ENCODE measurements around the gene RFNG. TPM values are rescaled to one million over a fixed set of nuclear protein-coding genes. Genes with fewer than 3 reads are reported as not detected.

Gene RFNG
- total and polyA plus RNA-seq, 8 donors = 12.5 to 66.5 (median 27.1) TPM

- H3K36me3 ChIP-seq = peaks cover 100% of the 10 kb centered on the region in 4 donors
- intact Hi-C loops (cut with DNase I; ENCODE audit: low total_unique reads) = no loop called here
- H3K4me3 ChIP-seq = no peak overlapping the region
- no peak for DNase-seq
- no peak for TF ChIP-seq POLR2AphosphoS5 (IDR thresholded peaks at IDR 0.05)
- TF ChIP-seq POLR2A (IDR thresholded peaks at IDR 0.05) = no peak
- WGBS, 5 donors = 92 to 96% (median 94%) methylated on average over 37 to 48 of the region's 48 CpGs
- H3K27ac ChIP-seq = no peak overlapping the region
- H3K9me3 ChIP-seq = no peaks in the 10 kb centered on the region
- no peaks in the 10 kb centered on the region for H3K27me3 ChIP-seq
- no peaks in the 10 kb centered on the region for H3K4me1 ChIP-seq
Observed at GRCh38 chr17:82087961-82088837, 36.6 kb upstream of the RFNG start.

DNA sequence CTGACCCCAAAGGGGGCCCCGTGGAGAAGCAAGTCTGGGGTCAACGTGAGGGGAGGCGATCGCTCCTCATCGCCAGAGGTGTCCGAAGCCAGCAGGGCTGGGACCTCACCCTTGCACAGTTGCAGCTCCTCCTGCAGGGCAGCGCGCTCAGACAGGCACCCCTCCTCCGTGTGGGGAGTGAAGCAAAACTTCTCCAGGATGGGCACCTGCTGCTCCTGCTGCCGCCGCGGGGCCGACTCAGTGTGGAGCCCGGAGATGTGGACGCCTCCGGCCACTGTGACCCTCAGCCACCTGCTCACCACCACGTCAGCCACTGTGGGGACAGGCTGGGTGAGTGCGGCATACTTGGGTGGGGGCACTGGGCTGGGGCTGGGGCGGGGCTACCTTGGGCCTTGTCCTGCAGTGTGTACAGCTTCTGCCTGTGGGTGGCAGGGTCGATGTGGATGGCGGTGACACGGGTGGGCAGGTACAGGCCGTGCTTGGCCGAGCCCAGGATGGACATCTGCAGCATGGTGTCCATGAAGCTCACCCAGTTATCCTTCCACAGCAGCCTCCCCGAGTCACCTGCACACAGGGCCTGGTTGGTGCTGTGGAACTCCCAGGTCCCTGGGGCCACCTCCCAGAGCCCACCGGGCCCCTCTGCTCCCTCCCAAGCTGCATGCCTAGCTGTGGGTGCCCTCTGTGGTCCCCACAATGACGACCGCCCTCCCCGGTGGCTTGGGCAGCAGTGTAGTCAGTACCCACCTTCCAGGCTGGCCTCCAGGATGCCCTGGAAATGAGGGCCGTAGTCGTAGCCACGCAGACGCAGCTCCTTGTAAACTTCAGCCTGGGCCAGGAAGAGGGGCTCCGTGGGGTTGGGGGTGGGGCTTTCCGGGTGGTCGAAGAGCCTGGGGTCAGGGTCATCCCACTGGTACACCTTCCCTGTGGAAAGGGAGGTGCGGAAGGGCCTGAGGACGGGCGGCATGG is 35.6 kb upstream of the RFNG start:
- Histone ChIP-seq H3K9me3 (no peaks in the 10 kb centered on the region), H3K4me3 (no peak overlapping the region), H3K36me3 (peaks cover 100% of the 10 kb centered on the region in 4 donors), H3K4me1 (no peaks in the 10 kb centered on the region), H3K27me3 (no peaks in the 10 kb centered on the region), H3K27ac (no peak overlapping the region)
- TF ChIP-seq POLR2AphosphoS5 (IDR thresholded peaks at IDR 0.05) (no peak), CTCF (IDR thresholded peaks at IDR 0.05) (no peak), POLR2A (IDR thresholded peaks at IDR 0.05) (no peak), EP300 (IDR thresholded peaks at IDR 0.05) (no peak)
- intact Hi-C loops (cut with DNase I; ENCODE audit: low total_unique reads) = no loop called here
- WGBS, 5 donors = 84 to 88% (median 87%) methylated on average over 23 to 39 of the region's 39 CpGs
- no peak for DNase-seq

GRCh38 chr17:82085931-82086764 is 34.5 kb upstream of the RFNG start:
- Histone ChIP-seq H3K4me3 (no peak overlapping the region), H3K27me3 (no peaks in the 10 kb centered on the region), H3K9me3 (no peaks in the 10 kb centered on the region), H3K27ac (no peak overlapping the region), H3K4me1 (no peaks in the 10 kb centered on the region), H3K36me3 (peaks cover 100% of the 10 kb centered on the region in 4 donors)
- WGBS, 5 donors = 88 to 95% (median 91%) methylated on average over 4 to 25 of the region's 25 CpGs
- DNase-seq = no peak
- intact Hi-C loops (cut with DNase I; ENCODE audit: low total_unique reads) = no loop called here
- TF ChIP-seq EP300 (IDR thresholded peaks at IDR 0.05) (no peak), CTCF (IDR thresholded peaks at IDR 0.05) (no peak), POLR2AphosphoS5 (IDR thresholded peaks at IDR 0.05) (no peak), POLR2A (IDR thresholded peaks at IDR 0.05) (no peak)

DNA sequence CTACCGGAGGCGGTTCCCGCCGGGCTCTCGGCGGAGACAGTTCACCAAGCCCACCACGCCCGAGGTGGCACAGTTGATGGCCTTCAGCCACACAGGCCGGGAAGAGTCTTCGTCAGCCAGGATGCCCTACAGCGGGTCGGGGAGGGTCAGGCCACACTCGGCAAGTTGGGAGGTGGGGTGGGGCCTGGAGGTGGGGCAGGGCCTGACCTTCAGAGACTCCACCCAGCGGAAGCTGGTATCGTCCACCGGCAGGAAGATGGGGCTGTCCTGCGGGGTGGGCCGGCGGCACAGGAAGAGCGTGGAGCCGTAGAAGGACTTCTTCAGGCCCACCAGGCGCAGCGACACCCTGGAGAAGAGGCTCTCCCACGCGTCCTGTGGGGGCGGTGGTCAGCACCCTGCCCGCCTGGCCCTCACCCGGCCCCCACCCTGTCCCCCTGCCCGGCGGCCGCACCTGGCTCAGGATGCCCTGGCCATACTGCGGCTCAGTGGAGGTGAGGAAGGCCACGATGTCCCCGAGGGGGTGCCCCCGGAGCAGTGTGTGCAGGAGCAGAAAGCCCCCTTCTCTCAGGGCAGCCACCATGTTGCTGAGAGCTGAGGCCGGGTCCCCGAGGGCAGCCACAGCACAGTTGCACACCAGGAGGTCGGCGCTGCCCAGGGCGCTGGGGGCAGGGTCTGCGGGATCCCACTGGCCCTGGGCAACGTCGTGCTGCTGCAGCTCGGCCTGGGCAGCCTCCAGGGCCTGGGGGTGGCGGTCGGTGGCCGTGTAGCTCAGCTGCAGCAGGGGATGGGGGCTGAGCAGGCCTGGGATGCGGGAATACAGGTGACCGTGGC is 33.6 kb upstream of the RFNG start:
- no peak for TF ChIP-seq POLR2A (IDR thresholded peaks at IDR 0.05)
- no peak for TF ChIP-seq POLR2AphosphoS5 (IDR thresholded peaks at IDR 0.05)
- no peak for TF ChIP-seq CTCF (IDR thresholded peaks at IDR 0.05)
- no peak for TF ChIP-seq EP300 (IDR thresholded peaks at IDR 0.05)
- Histone ChIP-seq H3K36me3 (peaks cover 100% of the 10 kb centered on the region in 4 donors), H3K27me3 (no peaks in the 10 kb centered on the region), H3K4me3 (no peak overlapping the region), H3K9me3 (no peaks in the 10 kb centered on the region), H3K4me1 (no peaks in the 10 kb centered on the region), H3K27ac (no peak overlapping the region)
- intact Hi-C loops (cut with DNase I; ENCODE audit: low total_unique reads) = no loop called here
- no peak for DNase-seq
- whole genome bisulfite sequencing, 5 donors = 87 to 92% (median 90%) methylated on average over 23 to 49 of the region's 49 CpGs
